HG03135 (cell line): ENCODE data around the gene PMP22.
"Not testable (repeated sequence)": the region's sequence is repeated elsewhere in the genome, so short reads cannot be mapped to it uniquely, and the experiment has no call there.

ENCODE experiments used
- ATAC-seq: cut with Tn5 transposase; IDR thresholded peaks from one replicate; pipeline ENCODE4 v1.9.1; 2021; ENCODE audit warnings: mild to moderate bottlenecking, moderate library complexity; ENCODE audit not compliant: unreplicated experiment

Gene PMP22

DNA sequence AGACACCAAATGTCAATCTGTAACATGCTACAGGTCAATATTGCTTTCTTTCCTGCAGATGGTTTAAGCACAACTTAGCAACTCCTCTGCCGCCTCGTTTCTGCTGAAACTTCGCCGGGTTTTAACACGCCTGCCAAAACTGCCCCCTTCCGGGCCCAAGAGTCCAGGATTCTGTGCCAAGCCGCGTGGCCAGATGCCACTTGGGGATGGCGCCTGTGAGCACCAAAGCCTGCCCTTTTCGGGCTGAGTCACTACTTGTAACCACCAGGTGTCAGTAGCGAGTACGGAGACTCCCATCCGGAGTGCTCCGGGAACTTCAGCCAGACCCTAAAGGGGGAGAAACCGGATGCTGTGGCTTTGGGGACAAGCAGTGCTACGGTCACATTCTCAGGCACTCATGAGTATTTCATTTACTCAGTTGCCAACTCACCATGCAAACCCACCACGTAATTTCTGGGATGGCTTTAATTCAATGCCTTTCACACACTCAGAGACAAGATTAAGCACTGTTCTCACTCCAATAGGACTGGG lies 7.8 kb downstream of the PMP22 start:
- peak; percentile 63 for ATAC-seq

DNA sequence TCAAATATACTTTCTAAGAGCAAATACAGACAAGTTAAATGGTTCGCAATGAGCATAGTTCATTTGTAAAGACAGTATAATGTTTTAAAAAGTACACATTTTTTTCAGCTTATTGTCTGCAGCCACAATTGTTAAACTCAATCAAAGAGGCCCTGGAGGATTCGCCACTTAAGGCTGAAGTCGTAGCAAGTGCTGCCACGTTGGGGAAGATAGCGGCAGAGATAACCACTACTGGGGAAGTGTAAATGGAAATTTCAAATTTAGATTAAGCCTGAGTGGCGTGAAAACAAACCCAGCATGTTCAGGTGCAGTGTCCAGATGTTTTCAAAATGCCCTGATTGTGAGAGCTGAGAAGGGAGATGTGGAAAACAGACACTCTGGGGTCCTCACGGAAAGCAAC lies 8.4 kb downstream of the PMP22 start:
- no peak for ATAC-seq

- ATAC-seq, result no peak
These were observed 9.2 kb downstream of the PMP22 start for GRCh38 chr17:15255713-15256454.

GRCh38 chr17:15250135-15250860 lies 14.8 kb downstream of the PMP22 start:
- ATAC-seq, result no peak

GRCh38 chr17:15249487-15249886 lies 15.6 kb downstream of the PMP22 start:
- no peak for ATAC-seq

DNA sequence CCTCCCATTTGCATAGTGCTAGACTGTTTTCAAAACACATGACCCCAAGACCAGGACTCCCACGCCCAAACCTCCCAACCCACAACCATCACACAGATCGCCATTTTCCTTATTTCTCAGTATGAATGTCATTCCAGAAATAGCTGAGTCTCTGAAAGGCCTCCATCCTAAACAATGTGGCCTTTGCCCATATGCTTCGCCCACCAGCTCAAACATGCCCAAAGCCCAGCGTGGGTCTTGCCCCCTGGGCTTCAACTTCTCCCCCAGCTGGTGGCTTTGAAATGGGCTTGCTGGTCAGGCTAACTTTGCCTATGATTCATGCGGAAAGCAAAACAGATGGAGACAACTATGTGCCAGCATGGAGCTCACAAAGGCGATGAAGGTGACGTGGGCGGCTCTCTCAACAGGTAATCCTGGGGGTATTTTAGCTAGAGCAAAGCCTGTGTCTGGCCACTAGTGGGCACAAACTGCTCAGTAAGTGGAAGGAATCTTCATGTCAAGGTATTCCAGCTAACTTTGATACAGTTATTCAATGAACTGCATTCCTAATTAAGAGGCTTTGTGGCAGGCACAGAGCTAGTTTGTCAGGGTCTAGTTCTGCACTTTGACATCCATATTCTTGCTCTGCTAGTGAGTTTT lies 17.1 kb downstream of the PMP22 start:
- no peak for ATAC-seq

DNA sequence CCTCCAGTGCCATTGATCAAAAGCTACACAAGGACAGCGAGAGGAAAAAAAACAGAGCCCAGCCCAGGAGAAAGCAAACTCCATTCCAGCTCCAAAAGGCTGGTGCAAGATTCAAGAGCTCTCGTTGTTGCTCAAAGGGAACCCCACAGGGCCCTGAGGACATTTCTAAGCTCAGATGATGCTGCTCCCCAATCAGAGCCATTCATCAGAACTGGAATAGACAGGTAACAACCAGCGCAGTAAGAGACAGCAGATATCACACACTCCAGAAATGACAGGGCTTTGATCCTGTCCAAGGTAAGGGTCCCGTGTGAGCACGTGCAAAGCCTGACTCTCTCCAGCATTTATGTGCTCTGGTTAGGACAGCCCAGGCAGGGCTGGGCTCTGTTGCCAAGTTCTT lies 20.1 kb downstream of the PMP22 start:
- no peak for ATAC-seq

DNA sequence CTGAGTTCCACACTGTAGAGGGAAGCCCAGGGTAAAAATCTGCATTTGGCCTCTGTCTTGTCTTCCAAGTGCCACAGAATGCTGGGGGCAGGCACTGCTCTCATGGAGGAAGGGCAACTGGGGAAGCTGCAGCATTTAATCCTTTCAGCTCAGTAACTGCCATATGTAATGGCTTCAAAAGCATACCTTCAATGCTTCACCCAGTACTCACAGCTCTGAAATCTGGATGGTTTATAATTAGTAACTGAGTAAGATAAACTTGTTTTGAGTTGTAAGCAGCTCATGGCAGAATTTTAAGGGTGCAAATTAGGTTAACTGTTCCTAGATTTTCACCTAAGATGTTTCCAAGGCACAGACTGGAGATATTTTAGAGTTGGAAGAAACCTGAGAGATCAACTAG lies 24.5 kb downstream of the PMP22 start:
- no peak for ATAC-seq

DNA sequence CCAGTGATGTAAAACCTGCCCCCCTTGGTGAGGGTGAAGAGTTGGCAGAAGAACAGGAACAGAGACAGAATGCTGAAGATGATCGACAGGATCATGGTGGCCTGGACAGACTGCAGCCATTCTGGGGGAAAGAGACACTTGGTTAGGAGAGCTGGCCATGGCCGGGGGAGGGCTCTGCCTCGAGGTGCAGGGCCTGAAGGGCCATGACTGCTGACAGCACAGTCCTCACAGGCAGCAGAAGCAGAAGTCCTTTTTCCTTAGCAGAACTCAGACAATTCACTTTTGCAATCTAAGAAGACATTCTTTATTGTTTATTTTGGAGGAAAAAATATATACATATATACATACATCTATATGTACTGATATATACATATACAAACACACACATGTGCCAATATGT lies 25.6 kb downstream of the PMP22 start:
- no peak for ATAC-seq

DNA sequence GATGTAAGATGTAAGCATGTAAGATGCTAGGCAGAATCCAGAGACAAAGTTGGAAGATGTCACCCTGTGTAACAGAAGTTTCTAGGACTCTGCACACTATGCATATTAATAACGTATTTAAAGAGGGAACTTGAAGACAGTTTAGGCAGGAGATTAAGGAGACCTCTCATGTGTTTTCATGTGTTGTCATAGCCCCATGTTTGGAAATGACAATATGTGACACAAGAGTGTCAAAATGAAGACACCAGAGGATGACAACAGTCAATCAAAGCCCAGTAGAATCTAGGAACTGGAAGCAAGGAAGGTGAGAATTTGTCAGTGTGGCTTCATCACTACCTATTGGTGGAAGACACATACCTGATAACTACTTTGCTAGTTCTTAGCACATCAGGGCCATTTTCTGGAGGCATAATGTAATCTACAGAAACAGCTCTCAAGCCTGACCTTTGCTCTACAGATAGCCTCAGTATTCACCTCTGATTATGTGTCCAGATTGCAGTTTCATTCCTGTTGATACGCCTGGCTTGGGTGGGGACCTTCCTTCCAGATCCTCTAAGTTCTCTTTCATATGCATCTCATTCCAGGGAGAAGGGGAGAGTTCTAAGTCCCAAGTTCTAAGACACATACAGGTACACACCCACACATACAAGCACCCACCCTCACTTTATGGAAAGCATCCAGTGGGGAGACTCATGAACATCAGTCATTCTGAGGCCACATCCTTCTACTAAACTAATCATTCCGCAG lies 26.3 kb downstream of the PMP22 start:
- ATAC-seq, result no peak

DNA sequence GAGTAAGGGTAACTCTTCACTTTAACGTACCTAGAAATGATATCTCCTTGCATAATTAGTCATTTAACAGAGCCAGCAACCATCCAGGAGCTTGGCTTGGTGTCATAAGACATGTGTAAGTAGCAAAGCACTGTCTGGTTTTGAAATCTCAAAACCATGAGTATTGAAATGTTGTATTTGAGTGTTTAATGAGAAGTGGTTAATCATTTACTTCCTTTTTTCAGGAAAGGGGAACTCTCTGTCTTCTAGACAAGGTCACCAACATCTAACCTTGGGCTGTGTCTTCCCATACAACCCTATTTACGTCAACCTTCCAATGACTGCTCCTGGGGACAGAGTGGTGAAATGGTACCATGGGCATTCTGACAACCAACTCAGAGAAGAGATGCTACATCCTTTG lies 27.1 kb downstream of the PMP22 start:
- no peak for ATAC-seq

DNA sequence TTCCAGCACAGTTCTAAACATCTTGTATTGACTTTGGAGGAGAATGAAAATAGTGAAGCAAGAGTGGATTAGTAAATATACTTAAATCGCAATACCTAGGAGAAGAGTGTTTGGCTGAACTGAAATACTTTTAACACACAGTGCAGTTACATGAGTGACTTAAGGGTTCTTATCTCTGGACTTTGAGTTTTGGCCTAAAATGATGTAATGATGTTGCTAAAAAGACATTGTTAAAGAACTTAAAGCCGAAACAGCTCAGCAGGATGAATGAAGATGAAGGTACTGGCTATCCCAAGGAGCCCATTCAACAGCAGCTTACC lies 28.1 kb downstream of the PMP22 start:
- ATAC-seq, result no peak

GRCh38 chr17:15236281-15237105 lies 28.6 kb downstream of the PMP22 start:
- no peak for ATAC-seq

DNA sequence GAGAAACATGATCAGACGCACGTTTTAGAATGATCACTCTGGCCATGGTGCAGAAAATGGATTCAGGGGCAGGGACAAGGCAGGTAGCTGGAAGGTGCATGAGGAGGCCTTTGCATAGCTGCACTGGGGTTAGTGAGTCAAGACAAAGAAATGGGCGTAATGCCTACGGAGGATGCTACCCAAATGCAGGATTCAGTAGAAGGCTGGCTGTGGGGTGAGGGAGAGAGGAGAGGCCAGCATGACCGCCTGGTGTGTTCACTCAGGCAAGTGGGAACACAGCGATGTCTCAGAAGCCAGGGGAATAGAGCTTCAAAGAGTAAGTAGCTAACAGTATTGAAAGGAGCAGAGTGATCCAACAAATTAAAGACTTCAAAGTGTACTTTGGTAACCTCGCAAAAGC lies 31.2 kb downstream of the PMP22 start:
- no peak for ATAC-seq

DNA sequence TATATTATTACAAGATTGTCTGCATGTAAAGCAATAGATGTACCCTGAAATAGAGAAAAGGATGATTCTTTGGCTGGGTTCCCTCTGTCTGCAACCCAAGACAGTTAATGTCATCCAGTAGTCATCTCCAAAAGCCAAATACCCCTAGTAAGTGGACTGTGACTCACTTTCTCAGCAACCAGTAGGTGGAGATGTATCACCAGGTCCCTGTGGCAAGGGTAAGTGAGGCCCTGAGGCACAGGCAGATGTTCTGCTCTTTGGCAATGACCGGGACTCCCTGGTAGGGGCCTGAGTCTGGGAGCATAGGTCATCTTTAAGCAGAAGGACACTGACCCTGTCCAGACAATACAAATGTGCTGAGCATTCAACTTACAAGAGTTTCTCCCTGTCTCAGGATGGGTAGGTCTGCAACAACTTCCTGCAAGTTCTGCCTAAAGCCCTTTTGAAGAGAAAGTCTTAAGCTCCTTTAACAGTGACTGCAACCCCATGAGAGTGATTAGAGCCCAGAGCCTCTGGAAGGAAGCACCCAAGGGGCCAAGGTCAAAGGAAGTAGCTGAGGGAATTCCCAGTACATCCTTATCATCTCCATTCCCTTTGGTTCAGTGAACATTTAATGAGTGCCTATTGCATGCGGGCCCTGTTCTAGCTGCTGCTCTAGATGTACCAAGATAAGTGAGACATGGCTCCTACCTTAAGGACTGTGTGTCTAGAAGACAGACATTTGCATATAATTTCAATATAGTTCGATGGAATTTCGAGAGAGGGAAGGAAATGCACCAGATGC lies 31.9 kb downstream of the PMP22 start:
- no peak for ATAC-seq

- no peak for ATAC-seq
These were observed 32.6 kb downstream of the PMP22 start for GRCh38 chr17:15232517-15232915.

- no peak for ATAC-seq
These were observed 33.1 kb downstream of the PMP22 start for GRCh38 chr17:15231851-15232516.

GRCh38 chr17:15230866-15231265 lies 34.3 kb downstream of the PMP22 start:
- no peak for ATAC-seq

GRCh38 chr17:15221827-15222226 lies 43.3 kb downstream of the PMP22 start:
- not testable (repeated sequence) for ATAC-seq
